Naive thymus-derived CD4-positive, alpha-beta T cell (primary cell): Measurements from ENCODE around the gene OR10A3. TPM values are rescaled to one million over a fixed set of nuclear protein-coding genes. Genes with fewer than 3 reads are reported as not detected.

Experiments
- ATAC-seq: fragments of 150-1000 bp; cut with Tn5 transposase; 2 replicates; pipeline ENCODE4 v1.10.0; 2021; ENCODE audit warnings: mild to moderate bottlenecking, moderate library complexity
- CTCF ChIA-PET: fragments of 350-600 bp; sonication (Branson Sonifier 250); formaldehyde crosslinking; loops from one replicate; lab custom pipeline; 2021; ENCODE audit warnings: antibody characterized with exemption; lab: Charles Lee
- POLR2A ChIA-PET: fragments of 350-600 bp; sonication (Branson Sonifier 250); formaldehyde crosslinking; loops from one replicate; lab custom pipeline; 2021; ENCODE audit warnings: antibody characterized with exemption, inconsistent platforms; lab: Charles Lee
- DNase-seq, 9 donors: peaks; one replicate each; pipeline versions ENCODE4 v3.0.0 to v3.0.0-alpha.2; 2020 to 2022; ENCODE audit warnings: mixed read lengths in 1 of 9
- H3K27ac ChIP-seq: one replicate; pipeline ENCODE4 v1.7.0; 2013; ENCODE audit warnings: mild to moderate bottlenecking, low read depth, low read length, moderate library complexity
- H3K27me3 ChIP-seq, 2 donors: one replicate each; pipeline ENCODE4 v1.7.0; 2013; ENCODE audit warnings: low read length in 2 of 2, mild to moderate bottlenecking in 2 of 2, moderate library complexity in 2 of 2; ENCODE audit not compliant: control insufficient read depth in 2 of 2, insufficient read depth in 2 of 2
- H3K36me3 ChIP-seq, 3 experiments: 1 replicate in 2 of 3; 2 replicates in 1 of 3; pipeline ENCODE4 v1.7.0; 2013; ENCODE audit warnings: low read length in 3 of 3, mild to moderate bottlenecking in 3 of 3, moderate library complexity in 1 of 3; ENCODE audit not compliant: insufficient read depth in 3 of 3, control insufficient read depth in 2 of 3
- H3K4me1 ChIP-seq, 2 donors: one replicate each; pipeline ENCODE4 v1.7.0; 2013; ENCODE audit warnings: low read length in 2 of 2, mild to moderate bottlenecking in 2 of 2, moderate library complexity in 1 of 2; ENCODE audit not compliant: control insufficient read depth in 2 of 2, insufficient read depth in 2 of 2
- H3K4me3 ChIP-seq: 2 replicates; pipeline ENCODE4 v1.7.0; 2013; ENCODE audit warnings: mild to moderate bottlenecking, low read length
- H3K9me3 ChIP-seq, 3 experiments: 1 replicate in 2 of 3; 2 replicates in 1 of 3; pipeline ENCODE4 v1.7.0; 2013; ENCODE audit warnings: low read length in 3 of 3; ENCODE audit not compliant: control insufficient read depth in 2 of 3
- H3K27ac Mint-ChIP-seq, 9 donors: one replicate each; pipeline ENCODE4 v1.8.0; 2020 to 2022; ENCODE audit warnings: mixed read lengths in 9 of 9, mild to moderate bottlenecking in 8 of 9, moderate library complexity in 5 of 9, inconsistent platforms in 2 of 9
- H3K27me3 Mint-ChIP-seq, 5 donors: one replicate each; pipeline ENCODE4 v1.8.0; 2021 to 2022; ENCODE audit warnings: mixed read lengths in 5 of 5, mild to moderate bottlenecking in 1 of 5
- H3K36me3 Mint-ChIP-seq, 5 donors: one replicate each; pipeline ENCODE4 v1.8.0; 2020 to 2022; ENCODE audit warnings: mixed read lengths in 5 of 5, mild to moderate bottlenecking in 3 of 5, inconsistent platforms in 1 of 5
- H3K4me1 Mint-ChIP-seq, 7 donors: one replicate each; pipeline ENCODE4 v1.8.0; 2020 to 2022; ENCODE audit warnings: mixed read lengths in 7 of 7, mild to moderate bottlenecking in 3 of 7, inconsistent platforms in 1 of 7
- H3K4me3 Mint-ChIP-seq, 10 donors: one replicate each; pipeline ENCODE4 v1.8.0; 2020 to 2022; ENCODE audit warnings: mild to moderate bottlenecking in 10 of 10, mixed read lengths in 10 of 10, moderate library complexity in 6 of 10, inconsistent platforms in 2 of 10
- H3K9me3 Mint-ChIP-seq, 11 donors: one replicate each; pipeline ENCODE4 v1.8.0; 2020 to 2022; ENCODE audit warnings: mixed read lengths in 11 of 11, mild to moderate bottlenecking in 4 of 11, inconsistent platforms in 1 of 11, moderate library complexity in 1 of 11
- intact Hi-C, 2 donors: fragments of 100-400 bp; cut with micrococcal nuclease; formaldehyde crosslinking; loops; one replicate each; pipeline ENCODE4 v1.15.1; 2023
- polyA plus RNA-seq, 2 donors: library from polyadenylated mRNA; unstranded; fragments of 300-500 nt; fragmentation: Illumina TruSeq; gene quantifications; one replicate each; pipeline ENCODE4 v1.2.3, GENCODE V29; 2021
- total RNA-seq, 6 experiments: library from RNA in 5 of 6; stranded (reverse) in 5 of 6; gene quantifications; 1 replicate in 5 of 6; 2 replicates in 1 of 6; pipeline ENCODE4 v1.2.3 and lab custom pipeline; 2021 to 2026

The OR10A3 gene
- total and polyA plus RNA-seq, 7 experiments from 2014 or later, result not detected

GRCh38 chr11:7968686-7969085 lies 27.2 kb upstream of the OR10A3 start:
- Histone ChIP-seq H3K27me3 (no peaks in the 10 kb centered on the region), H3K9me3 (no peaks in the 10 kb centered on the region), H3K4me1 (no peaks in the 10 kb centered on the region), H3K4me3 (no peak overlapping the region), H3K27ac (no peak overlapping the region), H3K36me3 (no peaks in the 10 kb centered on the region)
- Mint-ChIP-seq H3K9me3 (peaks cover 0 to 1% (median 0%) of the 10 kb centered on the region in 11 donors), H3K27me3 (peaks cover 4 to 27% (median 10%) of the 10 kb centered on the region in 5 donors), H3K27ac (no peak overlapping the region), H3K36me3 (no peaks in the 10 kb centered on the region), H3K4me1 (no peaks in the 10 kb centered on the region), H3K4me3 (no peak overlapping the region)
- POLR2A ChIA-PET, result interaction anchor here (0.9 kb wide), 1 partner anchor 76 kb away, joined by 3 read pairs; no protein-coding TSS in a partner anchor
- CTCF ChIA-PET, result no interaction called here
- DNase-seq (no peak), ATAC-seq (no peak)
- intact Hi-C loops, result no loop called here

- Mint-ChIP-seq H3K27me3 (peaks cover 0 to 31% (median 14%) of the 10 kb centered on the region in 5 donors), H3K27ac (no peak overlapping the region), H3K36me3 (no peaks in the 10 kb centered on the region), H3K4me3 (no peak overlapping the region), H3K4me1 (no peaks in the 10 kb centered on the region), H3K9me3 (peaks cover 0 to 1% (median 0%) of the 10 kb centered on the region in 11 donors)
- Histone ChIP-seq H3K27ac (no peak overlapping the region), H3K9me3 (no peaks in the 10 kb centered on the region), H3K27me3 (no peaks in the 10 kb centered on the region), H3K4me3 (no peak overlapping the region), H3K4me1 (no peaks in the 10 kb centered on the region), H3K36me3 (no peaks in the 10 kb centered on the region)
- DNase-seq (no peak), ATAC-seq (no peak)
- POLR2A ChIA-PET, result no interaction called here
- CTCF ChIA-PET, result no interaction called here
- intact Hi-C loops, result no loop called here
Measured at GRCh38 chr11:7967826-7968225, 26.3 kb upstream of the OR10A3 start.

GRCh38 chr11:7967097-7967496 lies 25.6 kb upstream of the OR10A3 start:
- no peak for ATAC-seq
- Mint-ChIP-seq H3K27me3 (peaks cover 0 to 29% (median 14%) of the 10 kb centered on the region in 5 donors), H3K9me3 (peaks cover 0 to 1% (median 0%) of the 10 kb centered on the region in 11 donors), H3K4me1 (no peaks in the 10 kb centered on the region), H3K36me3 (no peaks in the 10 kb centered on the region), H3K27ac (no peak overlapping the region), H3K4me3 (no peak overlapping the region)
- no peaks in the 10 kb centered on the region for H3K36me3 ChIP-seq
- CTCF ChIA-PET, result no interaction called here
- H3K4me1 ChIP-seq, result no peaks in the 10 kb centered on the region
- no peaks in the 10 kb centered on the region for H3K9me3 ChIP-seq
- intact Hi-C loops, result no loop called here
- POLR2A ChIA-PET, result no interaction called here
- H3K27me3 ChIP-seq, result no peaks in the 10 kb centered on the region
- H3K27ac ChIP-seq, result no peak overlapping the region
- DNase-seq, result no peak
- no peak overlapping the region for H3K4me3 ChIP-seq

DNA sequence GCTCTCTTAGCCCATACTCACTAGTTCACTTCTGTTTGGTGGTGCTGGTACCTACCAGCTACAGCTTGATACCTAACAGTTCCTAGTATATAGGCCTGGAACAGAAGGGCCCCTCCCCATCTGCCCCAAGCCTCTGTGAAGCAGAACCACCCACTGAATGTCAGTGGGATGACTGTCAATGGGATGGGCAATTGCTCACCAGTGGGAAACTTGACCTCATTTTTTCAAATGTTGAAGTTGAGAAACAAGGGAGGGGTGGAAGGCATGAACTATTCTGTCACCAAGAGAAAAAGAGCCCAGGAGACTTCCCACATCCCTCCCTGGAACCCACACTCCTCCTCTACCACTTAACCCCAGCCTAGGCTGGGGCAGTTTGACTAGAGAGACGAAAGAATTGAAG lies 23.9 kb upstream of the OR10A3 start, which contains the start of gene NLRP10:
Gene NLRP10, minus strand, starts transcription at position 62 of the 400 bp plus-strand sequence. CDS start 1,952 bp downstream, outside the sequence.
- H3K4me3 Mint-ChIP-seq, result no peak within 1 kb of the TSS
- CTCF ChIA-PET, result no interaction called here

DNA sequence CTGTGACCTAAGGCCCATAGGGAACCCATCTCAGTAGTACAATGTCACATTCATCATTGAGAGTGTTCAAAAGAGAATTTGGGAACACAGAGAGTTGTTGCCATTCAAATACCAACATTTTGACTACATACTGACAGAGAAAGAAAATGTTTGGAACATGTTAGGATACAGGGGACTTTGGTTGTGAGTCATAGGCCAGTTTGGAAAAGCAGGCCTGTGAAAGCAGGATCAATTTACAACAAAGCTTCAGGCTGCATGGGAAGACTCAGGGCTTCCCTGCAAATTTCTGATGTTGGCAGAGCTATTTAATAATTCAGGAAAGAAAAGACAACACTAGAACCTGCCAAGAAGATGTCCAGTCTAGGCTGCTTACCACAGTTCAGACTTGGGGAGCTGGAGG lies 23.4 kb upstream of the OR10A3 start:
- H3K27me3 Mint-ChIP-seq, result peaks cover 0 to 31% (median 11%) of the 10 kb centered on the region in 5 donors
- H3K4me3 ChIP-seq, result no peak overlapping the region
- ChIA-PET POLR2A (no interaction called here), CTCF (no interaction called here)
- H3K36me3 ChIP-seq, result no peaks in the 10 kb centered on the region
- intact Hi-C loops, result no loop called here
- no peaks in the 10 kb centered on the region for H3K9me3 ChIP-seq
- no peak for DNase-seq
- H3K4me1 ChIP-seq, result no peaks in the 10 kb centered on the region
- no peak overlapping the region for H3K27ac ChIP-seq
- peaks cover 0 to 3% (median 0%) of the 10 kb centered on the region in 11 donors for H3K9me3 Mint-ChIP-seq
- H3K4me3 Mint-ChIP-seq, result no peak overlapping the region
- ATAC-seq, result no peak
- no peaks in the 10 kb centered on the region for H3K4me1 Mint-ChIP-seq
- H3K36me3 Mint-ChIP-seq, result no peaks in the 10 kb centered on the region
- H3K27ac Mint-ChIP-seq, result no peak overlapping the region
- no peaks in the 10 kb centered on the region for H3K27me3 ChIP-seq

More for the DNA sequence above, 23.9 kb upstream of the OR10A3 start, which contains the start of gene NLRP10:
- no peaks in the 10 kb centered on the region for H3K27me3 ChIP-seq
- H3K4me1 ChIP-seq, result no peaks in the 10 kb centered on the region
- DNase-seq, result no peak
- no peaks in the 10 kb centered on the region for H3K9me3 ChIP-seq
- POLR2A ChIA-PET, result no interaction called here
- H3K27ac ChIP-seq, result no peak within 1 kb of the TSS
- no peak for ATAC-seq
- peaks cover 0 to 31% (median 11%) of the 10 kb centered on the region in 5 donors for H3K27me3 Mint-ChIP-seq
- H3K36me3 Mint-ChIP-seq, result no peaks in the 10 kb centered on the region
- H3K4me3 ChIP-seq, result no peak within 1 kb of the TSS
- H3K9me3 Mint-ChIP-seq, result peaks cover 0 to 3% (median 0%) of the 10 kb centered on the region in 11 donors
- H3K4me1 Mint-ChIP-seq, result no peaks in the 10 kb centered on the region
- no peak within 1 kb of the TSS for H3K27ac Mint-ChIP-seq
- intact Hi-C loops, result no loop called here
- H3K36me3 ChIP-seq, result no peaks in the 10 kb centered on the region

DNA sequence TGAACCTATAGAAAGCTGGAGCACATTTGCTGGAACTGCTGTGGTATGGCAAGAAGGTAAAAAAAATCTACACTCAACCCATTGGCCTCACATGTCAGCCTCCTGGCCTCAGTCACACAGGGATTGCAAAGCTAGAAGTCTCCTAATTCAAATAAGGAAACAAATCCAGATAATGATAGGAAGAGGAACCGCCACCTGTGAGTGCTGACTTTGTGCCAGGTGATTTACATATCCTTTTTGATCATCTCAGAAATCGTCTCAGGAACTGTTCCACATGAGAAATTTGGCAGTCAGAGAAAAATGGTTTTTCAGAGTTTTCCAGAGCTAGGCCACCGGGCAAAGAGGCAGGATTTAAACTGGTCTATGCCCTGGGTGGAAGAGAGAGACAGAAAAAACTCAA lies 22.8 kb upstream of the OR10A3 start:
- Histone ChIP-seq H3K36me3 (no peaks in the 10 kb centered on the region), H3K9me3 (no peaks in the 10 kb centered on the region), H3K27ac (no peak overlapping the region), H3K27me3 (no peaks in the 10 kb centered on the region), H3K4me3 (no peak overlapping the region), H3K4me1 (no peaks in the 10 kb centered on the region)
- ATAC-seq, result no peak
- Mint-ChIP-seq H3K9me3 (peaks cover 0 to 3% (median 0%) of the 10 kb centered on the region in 11 donors), H3K36me3 (no peaks in the 10 kb centered on the region), H3K4me3 (no peak overlapping the region), H3K4me1 (no peaks in the 10 kb centered on the region), H3K27ac (no peak overlapping the region), H3K27me3 (peaks cover 3 to 36% (median 11%) of the 10 kb centered on the region in 5 donors)
- intact Hi-C loops, result no loop called here
- no peak for DNase-seq
- POLR2A ChIA-PET, result no interaction called here
- CTCF ChIA-PET, result no interaction called here

GRCh38 chr11:7955191-7955590 lies 13.7 kb upstream of the OR10A3 start:
- H3K27me3 Mint-ChIP-seq, result peaks cover 4 to 43% (median 18%) of the 10 kb centered on the region in 5 donors
- Histone ChIP-seq H3K4me1 (no peaks in the 10 kb centered on the region), H3K27ac (no peak overlapping the region), H3K36me3 (no peaks in the 10 kb centered on the region), H3K9me3 (no peaks in the 10 kb centered on the region), H3K27me3 (no peaks in the 10 kb centered on the region), H3K4me3 (no peak overlapping the region)
- no peak overlapping the region for H3K27ac Mint-ChIP-seq
- H3K36me3 Mint-ChIP-seq, result no peaks in the 10 kb centered on the region
- H3K9me3 Mint-ChIP-seq, result peaks cover 0 to 6% (median 0%) of the 10 kb centered on the region in 11 donors
- CTCF ChIA-PET, result no interaction called here
- DNase-seq (no peak), ATAC-seq (no peak)
- intact Hi-C loops, result no loop called here
- POLR2A ChIA-PET, result no interaction called here
- no peak overlapping the region for H3K4me3 Mint-ChIP-seq
- H3K4me1 Mint-ChIP-seq, result no peaks in the 10 kb centered on the region
